Measurements from ENCODE around the gene CYP26C1. TPM values are rescaled to one million over a fixed set of nuclear protein-coding genes. Genes with fewer than 3 reads are reported as not detected.

CYP26C1 gene
- total and polyA plus RNA-seq, 2 of the 4 experiments (the other 2 are of a cell fraction), result 0.02 TPM; not detected in 1

DNA sequence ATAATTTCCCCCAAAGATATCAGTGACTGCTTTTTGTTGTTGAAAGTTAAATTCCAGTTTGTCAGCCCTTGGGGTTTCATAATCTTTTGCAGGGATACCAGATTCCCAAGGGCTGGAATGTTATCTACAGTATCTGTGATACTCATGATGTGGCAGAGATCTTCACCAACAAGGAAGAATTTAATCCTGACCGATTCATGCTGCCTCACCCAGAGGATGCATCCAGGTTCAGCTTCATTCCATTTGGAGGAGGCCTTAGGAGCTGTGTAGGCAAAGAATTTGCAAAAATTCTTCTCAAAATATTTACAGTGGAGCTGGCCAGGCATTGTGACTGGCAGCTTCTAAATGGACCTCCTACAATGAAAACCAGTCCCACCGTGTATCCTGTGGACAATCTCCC is 16.3 kb downstream of the CYP26C1 start:
- Histone ChIP-seq H4K91ac (ENCODE audit: insufficient read depth, low read depth, low read length) (no peak overlapping the region), H3K27me3 (ENCODE audit: control insufficient read depth, insufficient read depth, low read length) (peaks cover 58% of the 10 kb centered on the region), H3K27ac (ENCODE audit: insufficient read depth, low read length) (no peak overlapping the region), H3K4me1 (ENCODE audit: control insufficient read depth, insufficient read depth, low read length) (peaks cover 7% of the 10 kb centered on the region; the same call in 1 of the 2 replicates), H3K36me3 (ENCODE audit: control insufficient read depth, insufficient read depth, low read length) (no peaks in the 10 kb centered on the region), H3K9me1 (ENCODE audit: insufficient read depth, low read length) (no peaks in the 10 kb centered on the region), H3K23ac (ENCODE audit: low read depth, low read length) (no peak overlapping the region), H2BK15ac (ENCODE audit: low read depth, low read length) (no peak overlapping the region), H3K9ac (ENCODE audit: low read depth, low read length) (no peak overlapping the region), H3K4me3 (ENCODE audit: insufficient read depth, low read depth, low read length) (no peak overlapping the region), H3K18ac (ENCODE audit: low read depth, low read length) (no peak overlapping the region), H3K14ac (replicated peaks; ENCODE audit: low read depth, low read length) (no peak overlapping the region), H3K9me3 (ENCODE audit: control insufficient read depth, insufficient read depth, low read length) (no peaks in the 10 kb centered on the region), H2BK120ac (ENCODE audit: low read depth, low read length) (no peak overlapping the region), H2BK5ac (ENCODE audit: low read depth, low read length, poor library complexity, severe bottlenecking) (no peak overlapping the region), H2AK9ac (replicated peaks; ENCODE audit: low read depth, low read length, poor library complexity) (no peak overlapping the region), H2AK5ac (ENCODE audit: low read depth, low read length) (no peak overlapping the region), H3K4ac (ENCODE audit: low read depth, low read length) (no peak overlapping the region), H3K4me2 (ENCODE audit: low read depth, low read length) (no peak overlapping the region), H2BK20ac (ENCODE audit: low read depth, low read length) (no peak overlapping the region), H2AFZ (replicated peaks; ENCODE audit: low read length, poor library complexity) (no peak overlapping the region), H4K5ac (ENCODE audit: low read depth, low read length) (no peak overlapping the region), H3K79me1 (ENCODE audit: low read depth in 1 of 2, low read length in 2 of 2) (no peaks in the 10 kb centered on the region), H4K20me1 (ENCODE audit: insufficient read depth, low read length) (0 out of 2 replicates have a peak, but pooled peaks cover 6% of the 10 kb centered on the region), H4K8ac (ENCODE audit: low read depth in 2 of 2, low read length in 2 of 2) (no peak overlapping the region), H3K56ac (ENCODE audit: extremely low read depth, insufficient read depth, low read length) (no peak overlapping the region)
- in situ Hi-C loops (cut with MboI; ENCODE audit: low sequenced_read_pairs), result no loop called here
- dilution Hi-C loops (cut with HindIII; ENCODE audit: low sequenced_read_pairs, unreplicated experiment), result no loop called here
- ChIA-PET POLR2A (ENCODE audit: unreplicated experiment) (no interaction called here), CTCF (interaction anchor here (0.6 to 1.0 kb wide), 4 partner anchors 11 to 318 kb away, joined by 3 to 4 read pairs (median 3); no protein-coding TSS in a partner anchor)
- DNase-seq, result no peak
- intact Hi-C loops (cut with micrococcal nuclease), result no loop called here
- no peak for ATAC-seq (ENCODE audit: low read depth)
- BruUV-seq (replicated peaks), result no TSS peak
- no peak for TF ChIP-seq MXI1 (IDR thresholded peaks at IDR 0.05; ENCODE audit: borderline replicate concordance, low read depth, low read length)
- no CpG with 5 or more reads among the region's 2 CpGs for WGBS, 2 experiments (ENCODE audit: extremely low coverage in 2 of 2, insufficient read length in 1 of 2)
